NCI-H2171 (cell line): ENCODE data around the gene ZNRF1.

Experiments
- DNase-seq: peaks from one replicate; lab custom pipeline; 2025; lab: John Stamatoyannopoulos, UW

ZNRF1 gene

GRCh38 chr16:75062135-75062975, 63.5 kb downstream of the ZNRF1 start:
- no peak for DNase-seq

DNA sequence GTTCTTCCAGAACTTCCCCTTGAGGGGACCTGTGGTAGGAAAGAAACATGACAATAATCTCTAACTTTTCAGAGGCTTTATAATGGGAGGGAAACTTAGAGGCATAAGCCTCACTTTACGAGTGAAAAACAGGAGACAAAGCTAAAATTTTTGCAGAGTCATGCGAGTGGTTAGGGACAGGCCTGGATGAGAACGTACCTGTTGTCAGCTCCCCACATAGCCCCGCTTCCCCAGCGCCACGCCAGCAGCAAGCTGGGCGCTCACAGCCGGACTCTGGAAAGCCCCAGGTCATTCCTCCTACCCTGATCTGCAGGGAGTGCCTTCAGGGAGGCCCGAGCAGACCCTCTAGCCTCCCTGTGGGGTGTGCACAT, 64.1 kb downstream of the ZNRF1 start:
- no peak for DNase-seq

GRCh38 chr16:75063549-75064088, 64.8 kb downstream of the ZNRF1 start:
- DNase-seq = no peak

DNA sequence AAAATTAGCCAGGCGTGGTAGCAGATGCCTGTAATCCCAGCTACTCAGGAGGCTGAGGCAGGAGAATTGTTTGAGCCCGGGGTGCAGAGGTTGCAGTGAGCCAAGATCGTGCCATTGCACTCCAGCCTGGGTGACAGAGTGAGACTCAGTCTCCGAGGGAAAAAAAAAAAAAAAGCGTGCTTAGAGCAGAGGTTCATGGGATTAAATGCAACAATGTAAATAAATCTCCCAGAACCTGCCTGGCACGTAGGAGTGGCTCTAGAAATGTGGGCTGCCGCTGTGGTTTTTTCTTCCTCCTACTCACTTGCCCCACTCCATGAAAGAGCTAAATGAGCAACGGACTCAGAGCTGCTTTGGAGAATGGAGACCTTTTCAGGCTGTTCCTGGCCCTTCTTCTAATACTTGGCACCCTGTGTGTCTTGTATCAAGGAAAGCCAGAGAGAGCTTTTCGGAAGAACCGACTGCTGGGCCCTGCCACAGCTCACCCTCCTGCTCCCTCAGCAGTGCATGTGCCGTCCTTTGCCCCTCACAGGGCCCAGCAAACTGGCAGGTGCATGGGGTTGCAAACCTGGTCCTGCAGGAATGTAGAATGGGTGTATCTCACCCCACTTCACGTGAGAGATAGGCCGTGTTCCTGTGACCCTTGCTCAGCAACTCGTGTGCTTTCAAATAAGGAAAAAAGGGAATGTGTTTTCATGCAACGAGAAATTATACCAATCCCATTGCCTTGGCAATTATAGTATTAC, 65.8 kb downstream of the ZNRF1 start:
- no peak for DNase-seq

DNA sequence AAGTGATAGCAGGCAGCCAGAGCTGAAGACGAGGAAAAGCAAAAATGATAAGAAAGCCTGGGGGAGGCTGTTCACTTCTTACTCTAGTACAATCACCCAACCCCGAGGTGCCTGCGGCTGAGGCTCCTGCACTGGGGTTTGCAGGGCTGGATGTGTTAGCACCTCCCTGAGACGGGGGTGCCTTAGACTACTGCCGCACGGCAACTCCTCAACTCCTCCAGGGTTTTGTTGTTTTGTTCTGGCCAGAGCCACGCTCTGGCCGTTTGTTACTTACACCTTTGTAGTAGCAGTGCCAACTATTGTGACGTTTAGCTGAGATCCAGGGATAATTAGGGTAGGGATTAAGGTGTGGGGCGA, 66.3 kb downstream of the ZNRF1 start:
- DNase-seq = no peak

DNA sequence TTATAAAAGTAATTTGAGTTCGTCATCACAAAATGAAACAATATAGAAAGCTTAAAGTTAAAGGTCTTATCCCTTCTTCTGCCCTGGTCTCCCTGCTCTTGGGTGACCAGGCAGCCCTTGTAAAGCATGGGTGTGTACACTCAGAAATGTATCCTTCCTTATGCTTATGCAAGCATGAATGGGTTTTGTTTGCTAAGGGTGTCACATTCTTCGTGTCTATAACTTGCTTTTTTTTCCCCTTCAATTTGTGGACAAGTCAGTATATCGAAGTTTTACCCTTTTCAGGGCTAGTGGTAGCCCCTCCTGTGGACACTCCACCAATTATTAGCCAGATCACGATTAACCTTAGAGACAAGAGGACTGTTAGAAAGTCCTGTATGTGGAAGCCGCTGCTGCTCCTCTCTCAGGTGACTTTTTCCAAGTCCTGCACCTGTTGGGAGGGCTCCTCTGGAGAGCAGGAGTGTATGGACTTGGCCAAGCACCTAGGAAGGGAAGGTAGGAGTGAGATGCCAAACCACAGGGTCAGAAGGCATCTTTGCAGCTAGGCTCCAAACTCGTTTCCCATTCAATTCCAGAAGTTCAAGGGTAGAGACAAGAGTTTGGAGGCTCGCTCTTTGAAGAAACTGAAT, 66.8 kb downstream of the ZNRF1 start:
- no peak for DNase-seq

DNA sequence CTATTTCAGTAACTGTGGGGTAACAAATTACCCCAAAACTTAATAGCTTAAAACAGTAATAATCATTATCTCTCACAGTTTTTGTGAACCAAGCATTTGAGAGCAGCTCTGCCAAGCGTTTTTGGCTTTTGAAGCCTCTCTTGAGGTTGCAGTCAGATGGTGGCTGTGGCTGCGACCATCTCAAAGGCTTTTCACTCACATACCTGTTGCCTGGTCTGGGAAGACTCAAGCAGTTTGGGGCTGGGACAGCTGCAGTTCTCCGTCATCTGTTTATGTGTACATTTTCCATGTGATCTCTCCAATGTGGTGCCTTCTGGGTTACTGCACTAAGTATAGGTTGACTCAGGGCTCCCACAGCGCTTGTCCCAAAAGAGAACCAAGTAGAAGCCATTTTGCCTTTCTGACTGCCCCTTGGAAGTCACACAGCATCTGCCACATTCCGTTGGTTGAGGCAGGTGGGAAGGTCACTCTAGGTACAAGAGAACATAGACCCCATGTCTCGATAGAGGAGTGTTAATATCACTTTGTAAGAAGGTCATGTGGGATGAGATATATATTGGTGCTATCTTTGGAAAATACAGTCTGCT, 68.1 kb downstream of the ZNRF1 start:
- DNase-seq = no peak

- no peak for DNase-seq
Observed at GRCh38 chr16:75068085-75069031, 69.5 kb downstream of the ZNRF1 start.

DNA sequence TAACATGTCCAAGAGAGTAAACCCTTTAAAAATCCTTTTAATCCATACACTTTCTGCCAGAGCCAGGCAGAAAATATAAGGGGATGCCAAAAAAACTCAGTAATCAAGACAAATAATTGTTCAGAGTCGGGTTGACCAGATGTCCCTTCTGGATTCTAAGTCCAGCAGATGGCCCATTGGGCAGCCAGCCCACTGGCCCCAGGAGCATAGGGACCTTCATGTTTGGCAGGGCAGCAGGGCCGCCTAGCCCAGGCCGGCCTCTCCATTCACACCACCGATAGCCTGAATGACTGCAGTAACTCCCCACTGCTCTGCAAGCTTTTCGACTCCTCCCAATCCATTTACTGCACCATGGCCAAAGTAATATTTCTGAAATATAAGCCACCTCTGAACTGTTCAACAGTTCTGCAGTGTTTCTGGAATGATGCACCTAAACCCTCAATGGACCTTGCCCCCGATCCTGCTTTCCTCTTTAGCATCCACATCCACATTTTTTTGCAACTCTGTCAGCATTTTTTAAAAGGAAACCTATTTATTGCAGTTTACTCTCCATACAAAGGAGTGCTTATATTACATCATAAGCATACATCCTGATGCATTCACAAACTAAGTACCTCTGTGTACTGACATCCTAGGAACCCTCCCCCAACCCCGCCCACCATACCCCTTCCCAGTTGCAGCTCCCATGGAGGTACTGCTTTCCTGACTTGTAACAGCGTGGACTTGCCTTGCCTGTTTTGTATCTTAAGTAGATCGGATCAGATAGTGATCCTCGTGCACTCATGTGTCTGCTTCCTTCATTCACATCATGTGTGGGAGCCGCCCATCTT, 71.4 kb downstream of the ZNRF1 start:
- DNase-seq = no peak

GRCh38 chr16:75071621-75072020, 72.8 kb downstream of the ZNRF1 start:
- DNase-seq = no peak

DNA sequence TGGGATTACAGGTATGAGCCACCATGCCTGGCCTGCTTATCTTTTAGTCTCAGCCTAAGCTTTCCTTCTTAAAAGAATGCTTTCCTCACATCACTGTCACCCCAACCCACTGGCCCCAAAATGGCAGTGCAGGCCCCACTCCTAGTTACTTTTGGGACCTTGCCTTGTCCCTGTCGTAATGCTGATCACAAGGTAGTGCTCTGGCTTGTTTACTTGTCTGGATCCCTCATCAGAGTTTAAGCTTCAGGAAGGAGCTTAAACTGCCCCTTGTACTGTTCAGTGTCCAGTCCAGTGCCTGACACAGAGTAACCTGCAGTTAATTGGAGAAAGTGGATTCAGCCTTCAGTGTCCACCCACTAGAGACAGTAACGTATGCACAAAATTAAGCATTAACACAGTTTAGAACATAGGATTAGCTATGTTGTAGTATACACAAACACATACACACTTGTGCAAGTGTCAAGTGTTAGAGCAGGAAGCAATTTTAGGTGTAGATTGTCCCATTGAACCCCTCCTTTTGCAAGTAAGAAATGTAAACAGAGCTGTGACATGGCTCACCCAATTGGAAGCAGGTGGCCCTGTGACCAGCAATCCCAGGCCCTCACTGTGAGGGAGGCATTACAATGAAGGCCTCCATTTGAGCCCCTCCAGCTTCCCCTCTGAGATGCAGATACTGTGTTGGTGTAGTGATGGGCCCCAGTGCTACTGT, 73.6 kb downstream of the ZNRF1 start:
- DNase-seq = no peak

DNA sequence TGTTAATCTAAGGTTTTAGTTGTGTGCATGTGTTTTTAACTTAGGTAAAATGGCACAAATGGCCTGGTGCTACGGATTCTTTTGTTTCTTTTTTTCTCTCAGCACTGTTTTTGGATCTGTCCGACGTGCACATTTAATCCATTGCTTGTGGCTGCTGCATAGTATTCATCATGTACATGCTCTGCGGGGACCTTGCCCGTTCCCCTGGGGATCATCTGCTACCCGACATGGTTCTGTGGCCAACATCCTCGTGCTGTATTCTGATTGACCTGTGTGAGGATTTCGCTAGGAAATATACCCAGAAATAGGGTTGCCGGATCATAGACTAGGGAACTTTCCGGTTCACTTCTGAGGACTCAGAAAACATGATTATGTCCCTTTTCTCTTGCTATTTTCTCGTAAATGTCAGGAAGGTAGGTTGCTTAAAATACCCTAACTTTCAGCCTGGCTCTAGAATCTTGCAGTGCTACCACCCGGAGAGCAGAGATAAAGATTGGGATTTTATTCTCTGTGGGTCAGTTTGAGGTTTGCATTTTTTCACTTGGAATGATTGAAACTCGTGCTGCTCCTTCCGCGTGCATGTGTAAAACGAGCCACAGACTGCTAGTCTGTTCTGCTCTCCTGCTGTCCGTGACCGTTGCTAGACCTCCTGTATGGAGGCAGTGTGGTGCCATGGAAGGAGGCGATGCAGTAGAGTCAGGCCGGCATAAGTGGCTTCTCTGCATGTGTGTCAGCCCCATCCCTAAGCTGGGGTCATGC, 74.9 kb downstream of the ZNRF1 start:
- no peak for DNase-seq

- no peak for DNase-seq
Observed at GRCh38 chr16:75074304-75074793, 75.5 kb downstream of the ZNRF1 start.

DNA sequence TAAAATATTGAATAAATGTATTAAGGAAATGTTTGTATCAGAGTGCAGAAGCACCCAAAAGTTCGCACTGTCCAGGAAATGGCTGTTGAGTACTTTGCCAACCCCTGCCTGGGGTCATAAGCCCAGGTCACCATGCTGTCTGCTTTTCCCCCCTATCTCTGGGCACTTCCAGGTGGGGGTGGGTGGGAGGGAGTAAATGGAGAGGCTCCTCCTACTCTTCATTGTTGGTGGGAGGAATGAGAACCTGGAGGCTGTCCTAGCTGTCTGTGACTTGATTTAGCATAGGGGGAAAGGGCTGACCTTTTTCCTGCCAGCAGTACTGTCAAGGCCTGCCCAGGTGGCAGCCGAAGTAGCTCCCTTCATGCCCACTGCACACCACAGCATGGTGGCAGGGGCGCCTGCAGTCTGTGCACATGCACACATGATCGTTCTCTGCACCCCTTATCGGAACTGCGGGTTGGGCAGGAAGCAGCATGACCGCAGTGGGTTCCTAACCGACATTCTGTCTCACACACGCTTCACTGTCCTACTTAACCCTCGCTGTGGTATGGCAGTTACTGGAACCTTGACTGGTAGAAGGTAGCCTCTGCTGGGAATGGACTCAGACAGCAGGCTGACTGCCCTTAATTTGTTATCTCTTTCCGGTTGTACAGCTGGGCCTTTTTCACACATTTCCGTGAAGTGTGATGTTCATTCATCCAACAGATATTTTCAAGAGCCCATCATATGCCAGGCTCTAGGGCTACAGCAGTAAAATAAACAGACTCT, 76.3 kb downstream of the ZNRF1 start:
- no peak for DNase-seq

DNA sequence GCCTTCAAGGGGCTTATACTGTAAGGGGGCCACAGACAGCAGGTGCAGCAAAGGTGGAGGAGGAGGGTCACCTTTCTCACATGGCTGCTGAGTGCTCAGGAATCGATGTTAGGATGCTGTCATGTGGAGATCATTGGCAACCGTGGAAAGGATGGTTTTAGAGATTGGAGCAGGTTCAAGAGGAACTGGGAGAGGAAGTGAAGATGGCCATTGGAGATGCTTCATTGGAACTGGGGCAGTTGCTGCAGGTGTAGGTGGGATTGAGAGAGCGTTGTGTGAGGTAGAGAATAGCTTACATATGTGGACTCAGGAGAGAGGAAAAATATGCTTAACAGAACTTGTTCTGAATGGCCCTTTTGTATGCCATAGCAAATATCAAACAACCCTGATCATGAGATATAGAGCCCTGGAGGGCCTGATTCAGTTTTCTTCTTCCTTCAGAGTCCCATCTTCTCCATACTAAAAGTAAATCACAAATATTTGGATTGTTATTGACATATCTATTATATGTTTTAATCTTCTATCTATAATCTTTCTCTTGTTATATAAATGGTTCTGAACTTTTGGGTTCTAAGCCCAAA, 77.0 kb downstream of the ZNRF1 start:
- no peak for DNase-seq

DNA sequence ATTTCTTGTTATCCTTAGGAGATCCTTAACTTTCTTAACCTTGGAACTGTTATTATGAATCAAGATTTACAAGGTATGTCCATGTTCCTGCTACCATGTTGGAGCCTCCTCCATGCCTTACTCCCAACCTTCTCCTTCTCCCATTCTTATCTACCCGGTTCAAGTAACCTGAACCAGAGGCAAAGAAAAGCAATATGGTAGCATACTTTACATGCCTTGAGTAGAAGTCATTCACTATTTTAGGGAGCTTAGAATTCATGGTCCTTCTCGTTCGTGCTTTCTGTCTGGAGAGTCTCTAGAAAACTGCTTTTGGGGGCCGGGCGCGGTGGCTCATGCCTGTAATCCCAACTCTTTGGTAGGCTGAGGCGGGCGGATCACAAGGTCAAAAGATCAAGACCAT, 80.1 kb downstream of the ZNRF1 start:
- DNase-seq = no peak

- DNase-seq = no peak
Observed at GRCh38 chr16:75079346-75079926, 80.6 kb downstream of the ZNRF1 start.
